Measurements from ENCODE around the gene LRRTM1.

Gene LRRTM1

GRCh38 chr2:80280598-80280997 is 24.0 kb downstream of the LRRTM1 start:
- CTCF ChIA-PET, result no interaction called here
- no peak overlapping the region for H3K27ac ChIP-seq
- TF ChIP-seq, protein P1, sequence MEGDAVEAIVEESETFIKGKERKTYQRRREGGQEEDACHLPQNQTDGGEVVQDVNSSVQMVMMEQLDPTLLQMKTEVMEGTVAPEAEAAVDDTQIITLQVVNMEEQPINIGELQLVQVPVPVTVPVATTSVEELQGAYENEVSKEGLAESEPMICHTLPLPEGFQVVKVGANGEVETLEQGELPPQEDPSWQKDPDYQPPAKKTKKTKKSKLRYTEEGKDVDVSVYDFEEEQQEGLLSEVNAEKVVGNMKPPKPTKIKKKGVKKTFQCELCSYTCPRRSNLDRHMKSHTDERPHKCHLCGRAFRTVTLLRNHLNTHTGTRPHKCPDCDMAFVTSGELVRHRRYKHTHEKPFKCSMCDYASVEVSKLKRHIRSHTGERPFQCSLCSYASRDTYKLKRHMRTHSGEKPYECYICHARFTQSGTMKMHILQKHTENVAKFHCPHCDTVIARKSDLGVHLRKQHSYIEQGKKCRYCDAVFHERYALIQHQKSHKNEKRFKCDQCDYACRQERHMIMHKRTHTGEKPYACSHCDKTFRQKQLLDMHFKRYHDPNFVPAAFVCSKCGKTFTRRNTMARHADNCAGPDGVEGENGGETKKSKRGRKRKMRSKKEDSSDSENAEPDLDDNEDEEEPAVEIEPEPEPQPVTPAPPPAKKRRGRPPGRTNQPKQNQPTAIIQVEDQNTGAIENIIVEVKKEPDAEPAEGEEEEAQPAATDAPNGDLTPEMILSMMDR (conservative IDR thresholded peaks at IDR 0.05; ENCODE audit: low read depth), result no peak
- POLR2A ChIA-PET (ENCODE audit: low non-redundant PET), result no interaction called here
- DNase-seq (ENCODE audit: low spot score), result no peak

- DNase-seq (ENCODE audit: low spot score), result no peak
- ChIA-PET POLR2A (ENCODE audit: low non-redundant PET) (no interaction called here), CTCF (no interaction called here)
- TF ChIP-seq, protein P1 (conservative IDR thresholded peaks at IDR 0.05; ENCODE audit: low read depth), result no peak
- H3K27ac ChIP-seq, result no peak overlapping the region
Measured at GRCh38 chr2:80269806-80270205, 34.7 kb downstream of the LRRTM1 start.

GRCh38 chr2:80266231-80266630 is 38.3 kb downstream of the LRRTM1 start:
- DNase-seq (ENCODE audit: low spot score), result no peak
- no peak overlapping the region for H3K27ac ChIP-seq
- POLR2A ChIA-PET (ENCODE audit: low non-redundant PET), result no interaction called here
- TF ChIP-seq, protein P1 (conservative IDR thresholded peaks at IDR 0.05; ENCODE audit: low read depth), result no peak
- CTCF ChIA-PET, result no interaction called here

DNA sequence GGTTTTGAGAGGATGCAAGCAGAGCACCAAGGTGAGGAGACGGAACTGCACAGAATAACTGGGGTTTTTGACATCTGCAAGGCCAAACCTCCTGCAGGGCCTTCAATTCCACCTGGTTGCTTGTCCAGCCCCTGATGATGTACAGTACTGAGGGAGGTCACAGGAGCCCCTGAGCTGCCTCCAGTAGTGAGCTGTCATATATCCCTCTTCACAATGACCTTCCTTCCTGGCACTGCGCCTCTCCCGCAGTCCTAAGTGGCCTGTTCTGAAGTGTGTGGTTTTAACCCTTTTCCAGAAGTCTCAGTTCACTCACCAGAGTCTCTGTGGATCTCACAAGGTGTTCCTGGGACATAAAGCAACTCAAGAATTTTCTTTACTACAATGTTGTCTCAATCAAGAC is 45.3 kb downstream of the LRRTM1 start:
- POLR2A ChIA-PET (ENCODE audit: low non-redundant PET), result no interaction called here
- H3K27ac ChIP-seq, result no peak overlapping the region
- DNase-seq (ENCODE audit: low spot score), result no peak
- TF ChIP-seq, protein P1 (conservative IDR thresholded peaks at IDR 0.05; ENCODE audit: low read depth), result no peak
- CTCF ChIA-PET, result no interaction called here

DNA sequence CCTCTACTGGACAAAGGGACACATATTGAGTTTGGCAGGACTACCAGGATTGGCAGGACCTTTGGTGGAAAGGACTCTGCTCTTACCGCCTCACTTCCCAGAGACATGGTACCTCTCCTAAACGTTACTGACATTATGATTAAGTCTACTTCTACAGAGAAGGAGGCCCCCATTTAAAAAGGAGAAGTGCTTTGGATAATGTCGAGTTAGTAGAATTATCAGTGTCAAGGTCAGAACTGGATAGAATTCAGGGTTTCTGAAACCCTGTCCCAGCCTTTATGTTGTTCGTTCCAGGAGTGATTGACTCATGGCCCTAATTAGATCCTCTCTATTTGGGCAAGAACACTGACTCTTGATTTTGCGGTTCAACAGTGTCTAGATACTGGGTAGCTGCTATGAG is 45.8 kb downstream of the LRRTM1 start:
- no peak overlapping the region for H3K27ac ChIP-seq
- DNase-seq (ENCODE audit: low spot score), result no peak
- ChIA-PET CTCF (no interaction called here), POLR2A (ENCODE audit: low non-redundant PET) (no interaction called here)
- TF ChIP-seq, protein P1 (conservative IDR thresholded peaks at IDR 0.05; ENCODE audit: low read depth), result no peak

GRCh38 chr2:80258341-80258740 is 46.2 kb downstream of the LRRTM1 start:
- POLR2A ChIA-PET (ENCODE audit: low non-redundant PET), result no interaction called here
- TF ChIP-seq, protein P1 (conservative IDR thresholded peaks at IDR 0.05; ENCODE audit: low read depth), result no peak
- DNase-seq (ENCODE audit: low spot score), result no peak
- H3K27ac ChIP-seq, result no peak overlapping the region
- CTCF ChIA-PET, result no interaction called here

DNA sequence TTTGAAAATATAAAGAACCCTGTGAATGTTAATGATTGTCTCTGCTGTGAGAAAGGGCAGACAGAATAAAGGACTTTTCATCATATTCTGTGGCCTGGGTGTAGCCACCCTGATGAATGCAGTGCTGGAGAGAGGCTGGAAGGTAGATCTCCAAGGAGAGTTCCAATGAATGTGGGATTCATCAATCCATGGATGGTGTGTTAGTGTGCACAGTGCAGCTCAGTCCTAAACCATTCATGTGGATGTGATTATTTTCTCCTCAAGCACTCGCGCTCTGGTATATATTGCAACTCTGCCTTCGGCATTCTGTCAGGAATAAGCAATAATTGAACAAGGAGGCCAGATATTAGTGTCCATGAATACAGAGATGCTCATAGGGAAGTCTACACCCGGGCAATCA is 47.1 kb downstream of the LRRTM1 start:
- TF ChIP-seq, protein P1 (conservative IDR thresholded peaks at IDR 0.05; ENCODE audit: low read depth), result no peak
- no peak overlapping the region for H3K27ac ChIP-seq
- no peak for DNase-seq (ENCODE audit: low spot score)
- ChIA-PET CTCF (interaction anchor here (1.2 kb wide), 1 partner anchor 18 kb away, joined by 3 read pairs; no protein-coding TSS in a partner anchor), POLR2A (ENCODE audit: low non-redundant PET) (no interaction called here)

Measured in RWPE1 (cell line).